HG03460 (cell line): ENCODE data around the gene SMS.

Experiments
- ATAC-seq: cut with Tn5 transposase; IDR thresholded peaks from one replicate; pipeline ENCODE4 v1.9.1; 2021; ENCODE audit not compliant: unreplicated experiment

SMS gene

GRCh38 chrX:22037225-22037624 is 96.7 kb downstream of the SMS start:
- ATAC-seq, result no peak

GRCh38 chrX:22037911-22038537 is 97.5 kb downstream of the SMS start:
- ATAC-seq, result no peak

- no peak for ATAC-seq
These were observed 99.0 kb downstream of the SMS start for GRCh38 chrX:22039541-22039940.

DNA sequence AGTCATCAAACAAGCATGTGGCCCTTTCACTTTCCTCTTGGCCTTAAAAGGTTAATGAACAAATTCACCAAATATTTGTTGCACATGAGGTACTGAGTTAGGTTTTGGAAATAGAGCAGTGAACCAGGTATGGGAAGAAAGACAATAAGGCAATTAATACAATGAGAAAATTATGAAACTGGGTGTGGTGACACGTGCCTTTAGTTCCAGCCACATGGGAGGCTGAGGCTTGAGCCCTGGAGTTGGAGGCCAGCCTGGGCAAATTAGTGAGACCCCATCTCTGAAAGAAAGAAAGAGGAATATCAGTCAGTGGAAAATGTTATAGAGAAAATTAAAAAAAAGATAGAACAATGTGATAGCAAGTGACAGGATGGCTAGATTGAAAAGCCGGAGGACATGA is 99.7 kb downstream of the SMS start:
- ATAC-seq, result no peak

GRCh38 chrX:22041907-22042530 is 101.5 kb downstream of the SMS start:
- no peak for ATAC-seq

DNA sequence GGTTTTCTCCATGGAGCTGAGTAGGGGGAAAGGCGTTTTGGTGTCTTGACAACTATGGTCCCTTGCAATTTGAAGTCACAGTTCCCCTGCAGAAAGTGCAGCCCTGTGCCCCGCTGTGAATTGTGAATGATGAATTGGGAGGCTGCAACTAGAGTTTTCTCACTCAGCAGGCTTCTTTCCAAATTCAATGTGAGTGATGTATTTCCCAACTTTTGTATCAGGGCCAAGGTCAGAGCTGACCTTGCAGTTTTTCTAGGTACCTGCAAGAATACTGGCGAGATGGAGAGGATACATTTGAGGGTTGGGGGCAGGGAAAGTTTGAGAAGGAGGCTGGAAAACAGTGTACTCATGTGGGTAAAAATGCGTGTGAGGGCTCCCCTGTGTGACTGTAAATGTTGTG is 103.4 kb downstream of the SMS start:
- no peak for ATAC-seq
